K562 (cell line): Measurements from ENCODE around the gene PEX6. TPM values are rescaled to one million over a fixed set of nuclear protein-coding genes. Genes with fewer than 3 reads are reported as not detected.

ENCODE experiments used
- AFF1 ChIP-seq, 2 experiments: fragments of 450-650 bp; IDR thresholded peaks; 2 replicates each; pipeline ENCODE4 v1.6.1; 2018; ENCODE audit warnings: mild to moderate bottlenecking in 2 of 2, low read depth in 1 of 2; ENCODE audit not compliant: partially characterized antibody in 2 of 2
- ARID3A ChIP-seq: IDR thresholded peaks from 2 replicates; pipeline ENCODE4 v1.6.1; 2012; ENCODE audit warnings: low read depth, low read length, improper control_type of control experiment, borderline replicate concordance
- CBX5 ChIP-seq: IDR thresholded peaks from 2 replicates; pipeline ENCODE4 v1.6.1; 2014; ENCODE audit warnings: low read depth, borderline replicate concordance
- DDX20 ChIP-seq: fragments of 450-650 bp; IDR thresholded peaks from 2 replicates; pipeline ENCODE4 v1.6.1; 2016; ENCODE audit warnings: missing genetic modification characterization, low read depth, mild to moderate bottlenecking, missing compliant biosample characterization, moderate library complexity
- E2F1 ChIP-seq: sonication (generic); formaldehyde crosslinking; IDR thresholded peaks from 2 replicates; pipeline ENCODE4 v1.8.1; 2023; ENCODE audit warnings: mild to moderate bottlenecking, missing genetic modification reagents, moderate library complexity
- FOXO4 ChIP-seq: fragments of 450-650 bp; formaldehyde crosslinking; IDR thresholded peaks from 2 replicates; pipeline ENCODE4 v1.4.0; 2020; ENCODE audit warnings: mild to moderate bottlenecking, moderate library complexity
- JUND ChIP-seq, 2 experiments: IDR thresholded peaks; 2 replicates in 1 of 2; 3 replicates in 1 of 2; pipeline ENCODE4 v1.6.1; 2011; ENCODE audit warnings: borderline replicate concordance in 2 of 2, low read depth in 2 of 2, low read length in 2 of 2, improper control_type of control experiment in 1 of 2, missing biosample characterization in 1 of 2, missing genetic modification characterization in 1 of 2, missing genetic modification reagents in 1 of 2
- MXD1 ChIP-seq: fragments of 250-450 bp; sonication (Bioruptor Pico); IDR thresholded peaks from 2 replicates; pipeline ENCODE4 v1.8.0; 2021; ENCODE audit warnings: borderline replicate concordance, mild to moderate bottlenecking, moderate library complexity; ENCODE audit not compliant: poor library complexity, severe bottlenecking
- RFX5 ChIP-seq: IDR thresholded peaks from 2 replicates; pipeline ENCODE4 v1.6.1; 2011; ENCODE audit warnings: low read depth, mild to moderate bottlenecking, improper control_type of control experiment, low read length
- SMC3 ChIP-seq: conservative IDR thresholded peaks from 2 replicates; pipeline ENCODE4 v1.6.1; 2011; ENCODE audit warnings: low read depth, low read length, improper control_type of control experiment; ENCODE audit not compliant: insufficient read depth
- SOX6 ChIP-seq: fragments of 450-650 bp; IDR thresholded peaks from 2 replicates; pipeline ENCODE4 v1.6.1; 2014; ENCODE audit warnings: mild to moderate bottlenecking
- TCF7L2 ChIP-seq: fragments of 150-350 bp; IDR thresholded peaks from 2 replicates; pipeline ENCODE4 v1.6.1; 2016; ENCODE audit warnings: low read depth, mild to moderate bottlenecking, low read length, moderate library complexity
- USF1 ChIP-seq: sonication (generic); formaldehyde crosslinking; IDR thresholded peaks from 2 replicates; pipeline ENCODE4 v1.9.0; 2022; ENCODE audit warnings: mild to moderate bottlenecking, missing genetic modification reagents
- XRCC5 ChIP-seq: fragments of 200-400 bp; formaldehyde crosslinking; IDR thresholded peaks from 2 replicates; pipeline ENCODE4 v1.6.1; 2017; ENCODE audit warnings: low read depth, mild to moderate bottlenecking, low read length
- polyA plus RNA-seq, 8 experiments: library from polyadenylated mRNA; depleted of rRNA in 4 of 8; stranded (reverse) in 5 of 8; unstranded in 3 of 8; fragments of >200 nt; fragmentation: Nextera tagmentation in 2 of 8; fragmentation: Illumina TruSeq in 1 of 8; extraction: Ambion mirVana in 2 of 8; extraction: Trizol in 1 of 8; gene quantifications; 2 replicates each; pipeline versions ENCODE4 v1.2.1 to v1.2.3, GENCODE V29; 2011 to 2014; ENCODE audit warnings: inconsistent platforms in 1 of 8, missing spikeins in 1 of 8
- total RNA-seq, 7 experiments: library from RNA; depleted of rRNA in 6 of 7; stranded (reverse); fragments of >200 nt in 6 of 7; fragmentation: Illumina TruSeq in 2 of 7; extraction: Trizol in 2 of 7; gene quantifications; 2 replicates each; pipeline versions ENCODE4 v1.2.1 to v1.2.3, GENCODE V29; 2011 to 2021; ENCODE audit warnings: low replicate concordance in 1 of 7

Gene PEX6
- total and polyA plus RNA-seq, 9 of the 15 experiments (the other 6 are each of a cell fraction or from before 2014, with no cell fraction given) = 0.17 to 20.8 (median 6.9) TPM

GRCh38 chr6:43009124-43009523, 30.1 kb upstream of the PEX6 start (continued):
- no peak for TF ChIP-seq FOXO4 (CRISPR knock-in tag)
- peak; percentile 46 for TF ChIP-seq JUND (IDR thresholded peaks at IDR 0.05; ENCODE audit: borderline replicate concordance, low read depth, low read length)
- no peak for TF ChIP-seq JUND (tag; IDR thresholded peaks at IDR 0.05; ENCODE audit: borderline replicate concordance, low read depth, low read length)
- no peak for TF ChIP-seq USF1 (CRISPR knock-in tag)
- no peak for TF ChIP-seq AFF1 (IDR thresholded peaks at IDR 0.05; ENCODE audit: low read depth in 1 of 2, partially characterized antibody in 2 of 2)
- no peak for TF ChIP-seq CBX5
- TF ChIP-seq TCF7L2 = no peak
- TF ChIP-seq DDX20 (tag) = no peak
- TF ChIP-seq XRCC5 = 0 out of 2 replicates have a peak, but pooled peaks have one; percentile 37
- TF ChIP-seq ARID3A = no peak
- TF ChIP-seq E2F1 (CRISPR knock-in tag) = no peak
- TF ChIP-seq SOX6 = peak; percentile 68
- no peak for TF ChIP-seq MXD1 (CRISPR knock-in tag)
- TF ChIP-seq RFX5 = no peak
- TF ChIP-seq SMC3 = peak; percentile 64
